BJ (cell line): ENCODE results near the gene AATK. TPM values are rescaled to one million over a fixed set of nuclear protein-coding genes. Genes with fewer than 3 reads are reported as not detected.

Experiments
- CTCF ChIA-PET: fragments of 350-600 bp; formaldehyde crosslinking; extraction: SDS; loops from one replicate; lab custom pipeline; 2021; ENCODE audit warnings: antibody characterized with exemption, inconsistent platforms; lab: Yijun Ruan, JAX
- POLR2A ChIA-PET: fragments of 300-600 bp; sonication (Branson Sonifier 250); formaldehyde crosslinking; extraction: SDS; loops from one replicate; lab custom pipeline; 2021; ENCODE audit warnings: antibody characterized with exemption; lab: Charles Lee
- DNase-seq: peaks from one replicate; pipeline ENCODE4 v3.0.0-alpha.2; 2011; ENCODE audit warnings: low read depth
- H3K27me3 ChIP-seq: 2 replicates; pipeline ENCODE4 v1.6.0; 2011; ENCODE audit warnings: low read length; ENCODE audit not compliant: control insufficient read depth, insufficient read depth
- H3K36me3 ChIP-seq: 2 replicates; pipeline ENCODE4 v1.5.1; 2011; ENCODE audit warnings: low read length; ENCODE audit not compliant: control insufficient read depth, insufficient read depth
- H3K4me3 ChIP-seq: 2 replicates; pipeline ENCODE4 v1.5.1; 2011; ENCODE audit warnings: low read depth, mild to moderate bottlenecking, control low read depth, low read length
- polyA plus RNA-seq: library from polyadenylated mRNA; depleted of rRNA; stranded (reverse); fragments of >200 nt; gene quantifications from 2 replicates; pipeline ENCODE4 v1.2.3, GENCODE V29; 2011
- TF ChIP-seq, protein P1 (sequence below): IDR thresholded peaks from 2 replicates; pipeline ENCODE4 v1.5.1; 2011; ENCODE audit warnings: low read depth, mild to moderate bottlenecking, control low read depth, inconsistent platforms, low read length, moderate library complexity; ENCODE audit not compliant: insufficient read depth

AATK gene
- polyA plus RNA-seq, 1 experiment, result 0.29 TPM

DNA sequence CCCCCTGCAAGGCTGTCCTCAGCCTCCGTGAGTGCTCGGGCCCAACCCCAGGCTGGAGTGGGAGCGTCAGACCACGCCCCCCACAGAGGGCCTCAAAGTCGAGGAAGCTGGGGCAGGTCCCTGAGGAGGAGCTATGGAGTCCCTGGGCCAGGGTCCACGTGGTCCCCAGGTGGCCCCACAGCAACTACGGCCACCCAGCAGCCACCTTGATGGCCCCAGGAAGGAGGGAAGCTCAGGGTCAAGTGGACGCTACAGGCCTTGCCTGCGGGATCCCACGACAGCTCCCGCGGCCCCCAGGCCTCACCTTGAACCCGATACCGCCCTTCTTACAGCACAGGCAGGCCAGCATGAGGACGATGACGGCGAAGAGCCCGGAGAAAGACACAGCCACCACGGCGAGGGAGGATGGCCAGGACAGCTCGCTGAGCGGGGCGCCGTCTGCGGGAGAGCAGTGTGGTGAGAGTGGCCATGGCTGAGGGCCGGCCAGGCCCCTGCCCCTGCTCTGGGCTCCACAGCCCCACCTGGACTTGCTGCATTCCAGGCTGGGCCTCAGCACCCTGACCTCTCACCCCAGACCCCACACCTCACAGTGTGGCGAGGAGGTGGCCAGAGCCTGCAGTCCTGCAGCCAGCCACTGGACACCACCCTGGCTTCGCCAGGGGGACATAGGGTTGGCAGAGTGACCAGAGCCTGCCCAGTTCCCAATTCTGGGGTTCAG, 31.8 kb downstream of the AATK start:
- H3K4me3 ChIP-seq, result no peak overlapping the region
- TF ChIP-seq, protein P1, sequence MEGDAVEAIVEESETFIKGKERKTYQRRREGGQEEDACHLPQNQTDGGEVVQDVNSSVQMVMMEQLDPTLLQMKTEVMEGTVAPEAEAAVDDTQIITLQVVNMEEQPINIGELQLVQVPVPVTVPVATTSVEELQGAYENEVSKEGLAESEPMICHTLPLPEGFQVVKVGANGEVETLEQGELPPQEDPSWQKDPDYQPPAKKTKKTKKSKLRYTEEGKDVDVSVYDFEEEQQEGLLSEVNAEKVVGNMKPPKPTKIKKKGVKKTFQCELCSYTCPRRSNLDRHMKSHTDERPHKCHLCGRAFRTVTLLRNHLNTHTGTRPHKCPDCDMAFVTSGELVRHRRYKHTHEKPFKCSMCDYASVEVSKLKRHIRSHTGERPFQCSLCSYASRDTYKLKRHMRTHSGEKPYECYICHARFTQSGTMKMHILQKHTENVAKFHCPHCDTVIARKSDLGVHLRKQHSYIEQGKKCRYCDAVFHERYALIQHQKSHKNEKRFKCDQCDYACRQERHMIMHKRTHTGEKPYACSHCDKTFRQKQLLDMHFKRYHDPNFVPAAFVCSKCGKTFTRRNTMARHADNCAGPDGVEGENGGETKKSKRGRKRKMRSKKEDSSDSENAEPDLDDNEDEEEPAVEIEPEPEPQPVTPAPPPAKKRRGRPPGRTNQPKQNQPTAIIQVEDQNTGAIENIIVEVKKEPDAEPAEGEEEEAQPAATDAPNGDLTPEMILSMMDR, result no peak
- no peak for DNase-seq
- no peaks in the 10 kb centered on the region for H3K36me3 ChIP-seq
- CTCF ChIA-PET, result interaction anchor here (4.0 kb wide), 1 partner anchor 9 kb away, joined by 23 read pairs; no protein-coding TSS in a partner anchor
- no peaks in the 10 kb centered on the region for H3K27me3 ChIP-seq
- POLR2A ChIA-PET, result no interaction called here

DNA sequence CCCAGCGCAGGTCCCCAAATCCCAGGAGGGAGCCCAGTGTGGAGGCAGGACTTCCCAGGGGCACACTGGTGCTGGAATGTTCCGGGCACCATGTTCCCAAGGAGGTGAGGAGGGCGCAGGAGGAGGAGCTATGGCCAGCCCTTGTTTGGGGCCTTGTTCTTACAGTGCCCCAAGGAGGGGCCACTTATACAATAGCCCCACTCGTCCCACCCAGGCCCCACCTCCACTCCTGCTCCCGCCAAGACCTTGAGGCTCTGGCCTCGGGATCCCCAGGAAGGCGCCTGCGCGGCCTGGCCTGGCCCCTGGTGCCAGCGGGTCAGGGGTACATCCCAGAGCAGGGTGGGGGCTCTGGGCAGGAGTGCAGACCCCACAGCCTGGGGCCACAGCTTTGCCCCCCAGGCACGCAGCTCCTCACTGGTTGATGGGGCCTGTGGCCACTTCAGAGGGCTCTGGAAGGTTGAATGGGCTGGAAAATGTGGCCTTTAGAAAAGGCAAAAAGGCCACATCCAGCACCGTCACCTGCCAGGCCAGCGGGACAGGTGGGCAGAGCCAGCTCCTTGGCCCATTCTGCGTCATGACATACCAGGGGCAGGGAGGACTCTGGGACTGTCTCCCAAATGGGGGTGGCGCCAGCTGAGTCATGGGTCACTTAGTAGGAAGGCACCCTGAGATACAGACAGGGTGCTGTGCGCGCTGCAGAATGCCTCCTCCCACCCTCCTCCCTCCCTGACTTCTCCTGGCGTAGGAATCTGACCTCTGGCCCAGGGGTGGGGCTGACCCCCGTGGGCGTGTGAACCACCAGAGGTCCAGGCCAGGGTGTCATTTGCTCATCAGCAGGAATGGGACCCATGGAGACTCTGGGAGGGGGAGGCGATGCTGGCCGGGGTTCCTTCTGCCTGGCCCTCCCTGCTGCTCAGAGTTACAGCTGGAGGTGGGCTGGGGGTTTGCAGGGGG, 33.0 kb downstream of the AATK start:
- ChIA-PET CTCF (interaction anchor here (4.0 kb wide), 1 partner anchor 10 kb away, joined by 23 read pairs; no protein-coding TSS in a partner anchor), POLR2A (no interaction called here)
- DNase-seq, result no peak
- Histone ChIP-seq H3K27me3 (no peaks in the 10 kb centered on the region), H3K36me3 (no peaks in the 10 kb centered on the region), H3K4me3 (no peak overlapping the region)
- TF ChIP-seq, protein P1, result no peak

DNA sequence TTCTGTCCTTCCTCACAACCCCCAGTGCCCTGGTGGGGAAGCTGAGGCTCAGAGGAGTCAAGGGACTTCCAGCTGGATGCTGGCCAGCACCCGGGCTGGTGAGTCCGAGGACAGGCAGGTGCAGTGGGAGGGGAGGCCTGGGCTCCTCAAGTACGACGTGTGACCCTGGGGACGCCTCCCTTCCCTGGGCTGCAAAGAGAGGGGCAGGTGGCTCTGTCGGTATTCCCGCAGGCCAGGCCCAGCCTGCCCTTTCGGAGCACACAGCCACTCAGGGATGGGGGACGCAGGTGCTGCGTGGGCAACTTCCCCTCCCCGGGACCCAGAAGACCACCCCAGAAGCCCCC, 33.9 kb downstream of the AATK start:
- no peaks in the 10 kb centered on the region for H3K36me3 ChIP-seq
- ChIA-PET POLR2A (no interaction called here), CTCF (interaction anchor here (4.0 kb wide), 1 partner anchor 11 kb away, joined by 23 read pairs; no protein-coding TSS in a partner anchor)
- H3K27me3 ChIP-seq, result no peaks in the 10 kb centered on the region
- no peak overlapping the region for H3K4me3 ChIP-seq
- TF ChIP-seq, protein P1, result no peak
- no peak for DNase-seq

- DNase-seq, result no peak
- CTCF ChIA-PET, result interaction anchor here (0.7 to 4.0 kb wide), 2 partner anchors 12 to 22 kb away, joined by 3 to 23 read pairs; no protein-coding TSS in a partner anchor
- no peak overlapping the region for H3K4me3 ChIP-seq
- H3K36me3 ChIP-seq, result no peaks in the 10 kb centered on the region
- TF ChIP-seq, protein P1, result no peak
- no peaks in the 10 kb centered on the region for H3K27me3 ChIP-seq
- POLR2A ChIA-PET, result no interaction called here
These were observed 34.4 kb downstream of the AATK start for GRCh38 chr17:81131486-81132196.
